Measurements from ENCODE around the gene LRRC23. TPM values are rescaled to one million over a fixed set of nuclear protein-coding genes. Genes with fewer than 3 reads are reported as not detected.
A peak's percentile ranks its signal among the peaks of the same experiment; 100 is the strongest.

Gene LRRC23
- total RNA-seq, 1 donor from 2014 or later: 14.5 TPM

DNA sequence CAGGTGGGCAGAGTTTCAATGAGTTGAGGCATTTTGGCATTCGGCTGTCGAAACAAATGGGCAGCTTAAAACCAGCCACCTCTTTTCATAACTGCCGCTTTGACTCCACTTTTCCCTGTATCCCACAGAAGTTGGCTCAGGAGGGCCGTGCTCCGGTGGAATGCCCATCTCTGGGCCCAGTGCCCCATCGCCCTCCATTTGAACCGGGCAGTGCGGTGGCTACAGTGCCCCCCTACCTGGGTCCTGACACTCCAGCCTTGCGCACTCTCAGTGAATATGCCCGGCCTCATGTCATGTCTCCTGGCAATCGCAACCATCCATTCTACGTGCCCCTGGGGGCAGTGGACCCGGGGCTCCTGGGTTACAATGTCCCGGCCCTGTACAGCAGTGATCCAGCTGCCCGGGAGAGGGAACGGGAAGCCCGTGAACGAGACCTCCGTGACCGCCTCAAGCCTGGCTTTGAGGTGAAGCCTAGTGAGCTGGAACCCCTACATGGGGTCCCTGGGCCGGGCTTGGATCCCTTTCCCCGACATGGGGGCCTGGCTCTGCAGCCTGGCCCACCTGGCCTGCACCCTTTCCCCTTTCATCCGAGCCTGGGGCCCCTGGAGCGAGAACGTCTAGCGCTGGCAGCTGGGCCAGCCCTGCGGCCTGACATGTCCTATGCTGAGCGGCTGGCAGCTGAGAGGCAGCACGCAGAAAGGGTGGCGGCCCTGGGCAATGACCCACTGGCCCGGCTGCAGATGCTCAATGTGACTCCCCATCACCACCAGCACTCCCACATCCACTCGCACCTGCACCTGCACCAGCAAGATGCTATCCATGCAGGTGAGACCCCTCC, 34.0 kb downstream of the LRRC23 start:
- H3K4me3 ChIP-seq (ENCODE audit: low read depth, low read length): peak overlapping the region; percentile 68
- TF ChIP-seq, protein P1, sequence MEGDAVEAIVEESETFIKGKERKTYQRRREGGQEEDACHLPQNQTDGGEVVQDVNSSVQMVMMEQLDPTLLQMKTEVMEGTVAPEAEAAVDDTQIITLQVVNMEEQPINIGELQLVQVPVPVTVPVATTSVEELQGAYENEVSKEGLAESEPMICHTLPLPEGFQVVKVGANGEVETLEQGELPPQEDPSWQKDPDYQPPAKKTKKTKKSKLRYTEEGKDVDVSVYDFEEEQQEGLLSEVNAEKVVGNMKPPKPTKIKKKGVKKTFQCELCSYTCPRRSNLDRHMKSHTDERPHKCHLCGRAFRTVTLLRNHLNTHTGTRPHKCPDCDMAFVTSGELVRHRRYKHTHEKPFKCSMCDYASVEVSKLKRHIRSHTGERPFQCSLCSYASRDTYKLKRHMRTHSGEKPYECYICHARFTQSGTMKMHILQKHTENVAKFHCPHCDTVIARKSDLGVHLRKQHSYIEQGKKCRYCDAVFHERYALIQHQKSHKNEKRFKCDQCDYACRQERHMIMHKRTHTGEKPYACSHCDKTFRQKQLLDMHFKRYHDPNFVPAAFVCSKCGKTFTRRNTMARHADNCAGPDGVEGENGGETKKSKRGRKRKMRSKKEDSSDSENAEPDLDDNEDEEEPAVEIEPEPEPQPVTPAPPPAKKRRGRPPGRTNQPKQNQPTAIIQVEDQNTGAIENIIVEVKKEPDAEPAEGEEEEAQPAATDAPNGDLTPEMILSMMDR (conservative IDR thresholded peaks at IDR 0.05; ENCODE audit: low read depth, low read length): no peak
- DNase-seq (ENCODE audit: low read depth): no peak

DNA sequence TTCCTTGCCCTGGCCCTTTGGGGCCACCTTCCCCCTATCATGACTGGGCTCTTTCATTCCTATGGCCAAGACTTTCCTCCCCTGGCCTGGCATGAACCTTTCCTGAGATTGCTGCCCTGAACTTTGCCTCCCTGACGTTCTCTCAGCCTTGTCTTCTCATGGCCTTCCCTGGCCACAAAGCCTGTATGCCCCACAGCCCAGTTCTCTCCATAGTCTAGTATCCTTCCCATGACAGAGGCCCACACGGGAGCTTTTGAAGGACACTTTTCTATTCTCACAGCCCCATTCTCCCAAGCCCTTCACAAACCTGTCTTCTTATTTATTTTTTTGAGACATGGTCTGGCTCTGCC, 34.5 kb downstream of the LRRC23 start:
- no peak for DNase-seq (ENCODE audit: low read depth)
- TF ChIP-seq, protein P1 (conservative IDR thresholded peaks at IDR 0.05; ENCODE audit: low read depth, low read length): no peak

GRCh38 chr12:6941267-6941666, 36.6 kb downstream of the LRRC23 start:
- TF ChIP-seq, protein P1 (conservative IDR thresholded peaks at IDR 0.05; ENCODE audit: low read depth, low read length): no peak
- H3K4me3 ChIP-seq (ENCODE audit: low read depth, low read length): no peak overlapping the region
- DNase-seq (ENCODE audit: low read depth): no peak

More for the DNA sequence above, 34.5 kb downstream of the LRRC23 start:
- H3K4me3 ChIP-seq (ENCODE audit: low read depth, low read length): no peak overlapping the region

- no peak for DNase-seq (ENCODE audit: low read depth)
- TF ChIP-seq, protein P1 (conservative IDR thresholded peaks at IDR 0.05; ENCODE audit: low read depth, low read length): no peak
- H3K4me3 ChIP-seq (ENCODE audit: low read depth, low read length): no peak overlapping the region
These were observed 37.2 kb downstream of the LRRC23 start for GRCh38 chr12:6941782-6942181.

DNA sequence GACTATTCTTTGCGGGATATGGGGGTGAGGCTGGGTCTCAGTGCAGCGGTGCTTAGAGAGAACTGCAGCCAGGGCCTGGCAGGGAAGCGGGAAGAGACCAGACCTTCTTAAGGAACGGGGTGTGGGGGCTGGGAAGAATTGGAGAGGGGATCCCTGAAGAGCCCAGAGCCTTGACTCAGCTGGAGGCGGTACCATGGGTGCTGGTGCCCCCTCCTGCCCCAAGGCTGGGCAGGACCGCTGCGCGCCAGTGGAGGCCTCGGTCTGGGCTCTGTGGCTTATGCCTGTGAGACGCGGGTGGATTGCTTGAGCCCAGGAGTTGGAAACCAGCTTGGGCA, 37.7 kb downstream of the LRRC23 start:
- H3K4me3 ChIP-seq (ENCODE audit: low read depth, low read length): no peak overlapping the region
- DNase-seq (ENCODE audit: low read depth): no peak
- TF ChIP-seq, protein P1 (conservative IDR thresholded peaks at IDR 0.05; ENCODE audit: low read depth, low read length): no peak

DNA sequence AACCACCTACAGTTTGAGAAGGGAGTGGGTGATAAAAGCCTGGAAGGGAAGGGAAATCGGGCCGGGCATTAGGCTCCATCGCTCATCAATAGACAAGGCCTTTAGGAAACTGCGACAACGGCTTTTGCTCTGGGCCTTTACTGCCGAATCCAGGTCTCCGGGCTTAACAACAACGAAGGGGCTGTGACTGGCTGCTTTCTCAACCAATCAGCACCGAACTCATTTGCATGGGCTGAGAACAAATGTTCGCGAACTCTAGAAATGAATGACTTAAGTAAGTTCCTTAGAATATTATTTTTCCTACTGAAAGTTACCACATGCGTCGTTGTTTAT, 38.7 kb downstream of the LRRC23 start:
- H3K4me3 ChIP-seq (ENCODE audit: low read depth, low read length): peak overlapping the region; percentile 75
- no peak for DNase-seq (ENCODE audit: low read depth)
- TF ChIP-seq, protein P1 (conservative IDR thresholded peaks at IDR 0.05; ENCODE audit: low read depth, low read length): no peak

Measured in epithelial cell of proximal tubule (primary cell).